OCI-LY7 (cell line): ENCODE measurements around the gene FKBP11. TPM values are rescaled to one million over a fixed set of nuclear protein-coding genes. Genes with fewer than 3 reads are reported as not detected.

Experiments used
- BruUV-seq: library from RNA; stranded (reverse); fragments of 400-500 nt; replicated peaks from 2 replicates; lab custom pipeline; 2021; lab: Mats Ljungman, UMichigan
- CTCF ChIA-PET: fragments of 300-600 bp; sonication (Branson Sonifier 250); formaldehyde crosslinking; loops from one replicate; lab custom pipeline; 2022; ENCODE audit warnings: antibody characterized with exemption; ENCODE audit not compliant: unreplicated experiment; lab: Charles Lee
- POLR2A ChIA-PET: fragments of 300-600 bp; sonication (Branson Sonifier 250); formaldehyde crosslinking; loops from one replicate; lab custom pipeline; 2022; ENCODE audit warnings: antibody characterized with exemption; lab: Charles Lee
- DNase-seq: peaks from one replicate; pipeline ENCODE4 v3.0.0-alpha.2; 2015; ENCODE audit warnings: low spot score
- H2AFZ ChIP-seq: fragments of 200-600 bp; sonication (generic), shearing (Covaris generic); 2 replicates; pipeline ENCODE4 v1.6.1; 2014; ENCODE audit warnings: mild to moderate bottlenecking, antibody characterized with exemption, low read length, moderate library complexity
- H3K27ac ChIP-seq: fragments of 200-600 bp; sonication (generic); 2 replicates; pipeline ENCODE4 v1.5.1; 2014; ENCODE audit warnings: mixed run types, low read depth, mild to moderate bottlenecking, moderate library complexity, low read length, inconsistent platforms; ENCODE audit not compliant: poor library complexity, severe bottlenecking
- H3K36me3 ChIP-seq: fragments of 200-600 bp; sonication (generic); 2 replicates; pipeline ENCODE4 v1.6.1; 2014; ENCODE audit warnings: mild to moderate bottlenecking, antibody characterized with exemption, low read length, moderate library complexity, mixed read lengths; ENCODE audit not compliant: insufficient read depth
- H3K4me1 ChIP-seq: fragments of 200-600 bp; sonication (generic); 2 replicates; pipeline ENCODE4 v1.5.1; 2014; ENCODE audit warnings: mild to moderate bottlenecking, low read length; ENCODE audit not compliant: insufficient read depth, poor library complexity, severe bottlenecking
- H3K4me2 ChIP-seq: fragments of 200-600 bp; sonication (generic); 2 replicates; pipeline ENCODE4 v1.6.1; 2014; ENCODE audit warnings: mild to moderate bottlenecking, low read length
- H3K4me3 ChIP-seq: fragments of 200-600 bp; sonication (generic); 2 replicates; pipeline ENCODE4 v1.5.1; 2014; ENCODE audit warnings: mild to moderate bottlenecking, low read depth, low read length; ENCODE audit not compliant: poor library complexity, severe bottlenecking
- H3K79me2 ChIP-seq: fragments of 200-600 bp; sonication (generic); 2 replicates; pipeline ENCODE4 v1.6.1; 2016; ENCODE audit warnings: low read depth, mild to moderate bottlenecking, low read length, moderate library complexity, mixed read lengths; ENCODE audit not compliant: insufficient read depth
- H3K9me2 ChIP-seq: fragments of 200-600 bp; sonication (generic); 2 replicates; pipeline ENCODE4 v1.6.1; 2016; ENCODE audit warnings: mild to moderate bottlenecking, low read length, mixed read lengths; ENCODE audit not compliant: insufficient read depth
- H3K9me3 ChIP-seq: fragments of 200-600 bp; sonication (generic); 2 replicates; pipeline ENCODE4 v1.6.1; 2014; ENCODE audit warnings: mild to moderate bottlenecking, mixed run types, low read length, mixed read lengths
- H4K20me1 ChIP-seq: fragments of 200-600 bp; sonication (generic); 2 replicates; pipeline ENCODE4 v1.6.1; 2014; ENCODE audit warnings: mild to moderate bottlenecking, antibody characterized with exemption, low read length, moderate library complexity, mixed read lengths; ENCODE audit not compliant: insufficient read depth
- CTCF ChIP-seq: fragments of 200-600 bp; sonication (generic); conservative IDR thresholded peaks from 2 replicates; pipeline ENCODE4 v1.5.1; 2014; ENCODE audit warnings: mild to moderate bottlenecking, antibody characterized with exemption, low read length, moderate library complexity, mixed read lengths
- EZH2phosphoT487 ChIP-seq: fragments of 200-600 bp; sonication (generic); IDR thresholded peaks from 2 replicates; pipeline ENCODE4 v1.6.1; 2018; ENCODE audit warnings: low read depth, borderline replicate concordance, mild to moderate bottlenecking, mixed run types, antibody characterized with exemption, low read length, moderate library complexity, mixed read lengths
- intact Hi-C: fragments of 100-400 bp; cut with micrococcal nuclease; formaldehyde crosslinking; loops from one replicate; pipeline ENCODE4 v1.10.0; 2022; ENCODE audit not compliant: unreplicated experiment
- total RNA-seq, 2 experiments: library from RNA; depleted of rRNA in 1 of 2; stranded (reverse); fragments of >200 nt in 1 of 2; shearing (Covaris generic) in 1 of 2; gene quantifications; 2 replicates each; pipeline ENCODE4 v1.2.3, GENCODE V29; 2014 to 2022

Gene FKBP11
- total RNA-seq, 2 experiments from 2014 or later = 18.7 to 66.2 TPM

GRCh38 chr12:48883305-48884161 lies 41.8 kb downstream of the FKBP11 start:
- Histone ChIP-seq H3K4me1 (no peaks in the 10 kb centered on the region), H3K9me2 (no peaks in the 10 kb centered on the region), H3K36me3 (no peaks in the 10 kb centered on the region), H2AFZ (no peak overlapping the region), H3K4me3 (no peak overlapping the region), H4K20me1 (no peaks in the 10 kb centered on the region), H3K27ac (no peak overlapping the region), H3K79me2 (no peaks in the 10 kb centered on the region), H3K4me2 (no peak overlapping the region), H3K9me3 (no peaks in the 10 kb centered on the region)
- intact Hi-C loops = no loop called here
- POLR2A ChIA-PET = interaction anchor here (0.6 to 1.6 kb wide), 4 partner anchors 18 to 31 kb away, joined by 4 to 8 read pairs (median 6); partner anchors contain the start of genes DDX23 and RND1
- no peak for TF ChIP-seq CTCF
- no peak for TF ChIP-seq EZH2phosphoT487
- CTCF ChIA-PET = interaction anchor here (1.1 kb wide), 1 partner anchor 31 kb away, joined by 3 read pairs; no protein-coding TSS in a partner anchor
- no peak for DNase-seq
- BruUV-seq = no TSS peak

GRCh38 chr12:48882972-48883304 lies 42.4 kb downstream of the FKBP11 start:
- Histone ChIP-seq H2AFZ (no peak overlapping the region), H3K9me2 (no peaks in the 10 kb centered on the region), H3K27ac (no peak overlapping the region), H3K9me3 (no peaks in the 10 kb centered on the region), H3K79me2 (no peaks in the 10 kb centered on the region), H4K20me1 (no peaks in the 10 kb centered on the region), H3K4me3 (no peak overlapping the region), H3K4me1 (no peaks in the 10 kb centered on the region), H3K4me2 (no peak overlapping the region), H3K36me3 (no peaks in the 10 kb centered on the region)
- POLR2A ChIA-PET = interaction anchor here (0.9 to 1.6 kb wide), 2 partner anchors 17 to 30 kb away, joined by 4 to 8 read pairs; partner anchors contain the start of genes DDX23 and RND1
- no TSS peak for BruUV-seq
- intact Hi-C loops = no loop called here
- CTCF ChIA-PET = no interaction called here
- DNase-seq = no peak
- TF ChIP-seq EZH2phosphoT487 (no peak), CTCF (no peak)

GRCh38 chr12:48882315-48882687 lies 43.0 kb downstream of the FKBP11 start:
- TF ChIP-seq EZH2phosphoT487 (no peak), CTCF (no peak)
- Histone ChIP-seq H3K79me2 (no peaks in the 10 kb centered on the region), H2AFZ (no peak overlapping the region), H3K4me1 (no peaks in the 10 kb centered on the region), H3K4me2 (no peak overlapping the region), H3K9me3 (no peaks in the 10 kb centered on the region), H3K4me3 (no peak overlapping the region), H3K36me3 (no peaks in the 10 kb centered on the region), H3K9me2 (no peaks in the 10 kb centered on the region), H4K20me1 (no peaks in the 10 kb centered on the region), H3K27ac (no peak overlapping the region)
- POLR2A ChIA-PET = no interaction called here
- BruUV-seq = no TSS peak
- no peak for DNase-seq
- CTCF ChIA-PET = no interaction called here
- intact Hi-C loops = no loop called here
